Stomach (tissue), 9 donors: ENCODE measurements around the gene TOX4. TPM values are rescaled to one million over a fixed set of nuclear protein-coding genes. Genes with fewer than 3 reads are reported as not detected.

Experiments
- DNase-seq, 2 donors: peaks; one replicate each; pipeline versions ENCODE4 v3.0.0 to v3.0.0-alpha.2; 2013 to 2019
- H3K27ac ChIP-seq, 5 donors: fragments of 200-600 bp in 4 of 5; sonication (generic) in 4 of 5; one replicate each; pipeline ENCODE4 v1.5.1; 2013 to 2019; ENCODE audit warnings: mild to moderate bottlenecking in 1 of 5, moderate library complexity in 1 of 5
- H3K27me3 ChIP-seq, 3 donors: fragments of 200-600 bp; sonication (generic); one replicate each; pipeline ENCODE4 v1.5.1; 2017 to 2019; ENCODE audit warnings: mixed run types in 1 of 3
- H3K36me3 ChIP-seq, 4 donors: fragments of 200-600 bp; sonication (generic); 1 replicate in 3 of 4; 2 replicates in 1 of 4; pipeline ENCODE4 v1.5.1; 2016 to 2019
- H3K4me1 ChIP-seq, 4 donors: fragments of 200-600 bp; sonication (generic); one replicate each; pipeline ENCODE4 v1.5.1; 2016 to 2019
- H3K4me3 ChIP-seq, 4 donors: fragments of 200-600 bp; sonication (generic) in 3 of 4; one replicate each; pipeline ENCODE4 v1.5.1; 2016 to 2019; ENCODE audit warnings: mild to moderate bottlenecking in 1 of 4
- H3K9me3 ChIP-seq, 4 donors: fragments of 200-600 bp; sonication (generic); one replicate each; pipeline ENCODE4 v1.5.1; 2016 to 2019
- CTCF ChIP-seq, 7 experiments: fragments of 450-650 bp in 4 of 7; fragments of 200-600 bp in 3 of 7; sonication (generic) in 3 of 7; IDR thresholded peaks; one replicate each; pipeline ENCODE4 v1.5.1; 2016 to 2019; ENCODE audit warnings: antibody characterized with exemption in 7 of 7, control low read depth in 2 of 7, mild to moderate bottlenecking in 1 of 7
- EP300 ChIP-seq: sonication (generic); formaldehyde crosslinking; IDR thresholded peaks from one replicate; pipeline ENCODE4 v1.6.1; 2017; ENCODE audit warnings: antibody characterized with exemption
- POLR2A ChIP-seq, 4 donors: fragments of 450-650 bp; IDR thresholded peaks; one replicate each; pipeline ENCODE4 v1.6.1; 2016; ENCODE audit warnings: antibody characterized with exemption in 4 of 4, control low read depth in 2 of 4, mild to moderate bottlenecking in 1 of 4, moderate library complexity in 1 of 4
- POLR2AphosphoS5 ChIP-seq, 3 donors: sonication (generic); formaldehyde crosslinking; IDR thresholded peaks; one replicate each; pipeline ENCODE4 v1.6.1; 2016; ENCODE audit warnings: antibody characterized with exemption in 3 of 3
- WGBS, 5 donors: extraction: QIAGEN DNeasy Blood & Tissue Kit in 3 of 5; methylation state at CpG; one replicate each; pipeline versions ENCODE4 v1.1.5 to v1.1.7; 2013 to 2018; 5-methylcytosine and 5-hydroxymethylcytosine counted together
- intact Hi-C: fragments of 100-400 bp; cut with DNase I; formaldehyde crosslinking; loops from one replicate; pipeline ENCODE4 v1.15.1; 2023; ENCODE audit warnings: low total_unique reads
- polyA plus RNA-seq, 3 donors: library from polyadenylated mRNA; stranded (reverse); fragments of 200-250 nt; gene quantifications; one replicate each; pipeline ENCODE4 v1.2.3, GENCODE V29; 2013
- total RNA-seq, 5 donors: library from RNA; depleted of rRNA; stranded (reverse); fragments of >200 nt; gene quantifications; one replicate each; pipeline versions ENCODE4 v1.1.0 to v1.2.3, GENCODE V29; 2014 to 2016
- donor health status: healthy with polysubstance abuse.
- donor health status: Bipolar disorder and iron deficiency.
- donor health status: healthy.

The TOX4 gene
- total and polyA plus RNA-seq, 8 donors: 8.4 to 102 (median 30.2) TPM

GRCh38 chr14:21475767-21476522, 1.1 kb upstream of the TOX4 start:
- Histone ChIP-seq H3K27ac (peak overlapping the region; percentile 85 to 95 (median 87)), H3K4me3 (peak overlapping the region; percentile 88 to 93 (median 90)), H3K36me3 (peaks cover 6 to 53% (median 31%) of the 10 kb centered on the region in 4 donors), H3K27me3 (no peaks in the 10 kb centered on the region), H3K9me3 (no peaks in the 10 kb centered on the region), H3K4me1 (peaks cover 13 to 36% (median 31%) of the 10 kb centered on the region in 4 donors)
- intact Hi-C loops: no loop called here
- no peak for TF ChIP-seq CTCF (IDR thresholded peaks at IDR 0.05)
- no peak for TF ChIP-seq POLR2A (IDR thresholded peaks at IDR 0.05)
- no peak for TF ChIP-seq POLR2AphosphoS5 (IDR thresholded peaks at IDR 0.05)
- no peak for TF ChIP-seq EP300
- 15 to 30% (median 19%) methylated on average over 10 of the region's 10 CpGs for WGBS, 5 donors
- DNase-seq: no peak

- peak; percentile 93 to 95 for DNase-seq
- WGBS, 5 donors: 0 to 2% (median 2%) methylated on average over 10 to 27 of the region's 27 CpGs
- peaks cover 8 to 54% (median 33%) of the 10 kb centered on the region in 4 donors for H3K36me3 ChIP-seq
- H3K27me3 ChIP-seq: no peaks in the 10 kb centered on the region
- H3K4me1 ChIP-seq: peaks cover 13 to 42% (median 33%) of the 10 kb centered on the region in 4 donors
- intact Hi-C loops: no loop called here
- H3K9me3 ChIP-seq: no peaks in the 10 kb centered on the region
- H3K4me3 ChIP-seq: peak overlapping the region; percentile 88 to 93 (median 90)
- peak overlapping the region; percentile 85 to 95 (median 87) for H3K27ac ChIP-seq
- TF ChIP-seq POLR2AphosphoS5 (IDR thresholded peaks at IDR 0.05): peak in 2 of 3 donors; percentile 41 to 54
- no peak for TF ChIP-seq POLR2A (IDR thresholded peaks at IDR 0.05)
Measured at GRCh38 chr14:21476523-21476924, 471 bp upstream of the TOX4 start.

- 78 to 87% (median 81%) methylated on average over 1 of the region's 1 CpG for WGBS, 5 donors
- Histone ChIP-seq H3K36me3 (peaks cover 39 to 79% (median 61%) of the 10 kb centered on the region in 4 donors), H3K4me1 (peaks cover 0 to 3% (median 0%) of the 10 kb centered on the region in 4 donors), H3K27me3 (no peaks in the 10 kb centered on the region), H3K9me3 (no peaks in the 10 kb centered on the region), H3K27ac (no peak overlapping the region), H3K4me3 (no peak overlapping the region)
- no peak for DNase-seq
- intact Hi-C loops: no loop called here
- TF ChIP-seq POLR2AphosphoS5 (IDR thresholded peaks at IDR 0.05) (no peak), EP300 (no peak), POLR2A (IDR thresholded peaks at IDR 0.05) (no peak), CTCF (IDR thresholded peaks at IDR 0.05) (no peak)
Measured at GRCh38 chr14:21486640-21487087, 9.7 kb downstream of the TOX4 start.

GRCh38 chr14:21494902-21495762, 18.1 kb downstream of the TOX4 start:
- DNase-seq: no peak
- 50 to 89% (median 70%) methylated on average over 2 of the region's 2 CpGs for WGBS, 5 donors
- Histone ChIP-seq H3K27ac (no peak overlapping the region), H3K9me3 (no peaks in the 10 kb centered on the region), H3K27me3 (no peaks in the 10 kb centered on the region), H3K4me3 (no peak overlapping the region), H3K36me3 (peaks cover 84 to 100% (median 100%) of the 10 kb centered on the region in 4 donors), H3K4me1 (no peaks in the 10 kb centered on the region)
- intact Hi-C loops: loop anchor here (10.0 kb wide), 1 partner anchor 60 kb away; no protein-coding TSS in a partner anchor
- TF ChIP-seq CTCF (IDR thresholded peaks at IDR 0.05) (no peak), EP300 (no peak), POLR2AphosphoS5 (IDR thresholded peaks at IDR 0.05) (no peak), POLR2A (IDR thresholded peaks at IDR 0.05) (no peak)
